Measurements from ENCODE around the gene KCNK1.
"Not testable (repeated sequence)": the region's sequence is repeated elsewhere in the genome, so short reads cannot be mapped to it uniquely, and the experiment has no call there.

Gene KCNK1

GRCh38 chr1:233667741-233668140, 53.8 kb downstream of the KCNK1 start:
- DNase-seq (ENCODE audit: low read depth), result no peak

- peak; percentile 4 for DNase-seq (ENCODE audit: low read depth)
Measured at GRCh38 chr1:233668146-233668724, 54.3 kb downstream of the KCNK1 start.

- DNase-seq (ENCODE audit: low read depth), result peak; percentile 57
Measured at GRCh38 chr1:233668725-233669294, 54.9 kb downstream of the KCNK1 start.

GRCh38 chr1:233670363-233670762, 56.5 kb downstream of the KCNK1 start:
- not testable (repeated sequence) for DNase-seq (ENCODE audit: low read depth)

GRCh38 chr1:233671286-233671685, 57.4 kb downstream of the KCNK1 start:
- no peak for DNase-seq (ENCODE audit: low read depth)

GRCh38 chr1:233672732-233673131, 58.8 kb downstream of the KCNK1 start:
- no peak for DNase-seq (ENCODE audit: low read depth)

- no peak for DNase-seq (ENCODE audit: low read depth)
Measured at GRCh38 chr1:233673261-233673946, 59.5 kb downstream of the KCNK1 start.

- no peak for DNase-seq (ENCODE audit: low read depth)
Measured at GRCh38 chr1:233673947-233674431, 60.1 kb downstream of the KCNK1 start.

GRCh38 chr1:233675446-233675845, 61.5 kb downstream of the KCNK1 start:
- DNase-seq (ENCODE audit: low read depth), result no peak

- no peak for DNase-seq (ENCODE audit: low read depth)
Measured at GRCh38 chr1:233675893-233676292, 62.0 kb downstream of the KCNK1 start.

- DNase-seq (ENCODE audit: low read depth), result no peak
Measured at GRCh38 chr1:233677690-233678354, 63.9 kb downstream of the KCNK1 start.

- DNase-seq (ENCODE audit: low read depth), result no peak
Measured at GRCh38 chr1:233679030-233679429, 65.1 kb downstream of the KCNK1 start.

GRCh38 chr1:233679591-233680373, 65.9 kb downstream of the KCNK1 start:
- no peak for DNase-seq (ENCODE audit: low read depth)

- DNase-seq (ENCODE audit: low read depth), result no peak
Measured at GRCh38 chr1:233681285-233681684, 67.4 kb downstream of the KCNK1 start.

GRCh38 chr1:233686653-233687052, 72.7 kb downstream of the KCNK1 start:
- DNase-seq (ENCODE audit: low read depth), result not testable (repeated sequence)

- no peak for DNase-seq (ENCODE audit: low read depth)
Measured at GRCh38 chr1:233689017-233689747, 75.3 kb downstream of the KCNK1 start.

GRCh38 chr1:233689748-233690254, 75.9 kb downstream of the KCNK1 start:
- no peak for DNase-seq (ENCODE audit: low read depth)

- no peak for DNase-seq (ENCODE audit: low read depth)
Measured at GRCh38 chr1:233695901-233696300, 82.0 kb downstream of the KCNK1 start.

- no peak for DNase-seq (ENCODE audit: low read depth)
Measured at GRCh38 chr1:233700338-233700737, 86.4 kb downstream of the KCNK1 start.

GRCh38 chr1:233704170-233704897, 90.4 kb downstream of the KCNK1 start:
- peak; percentile 10 for DNase-seq (ENCODE audit: low read depth)
